Peyer's patch (tissue), 4 donors: Measurements from ENCODE around the gene NDUFB10. TPM values are rescaled to one million over a fixed set of nuclear protein-coding genes. Genes with fewer than 3 reads are reported as not detected.

Source experiments
- DNase-seq, 3 donors: peaks; one replicate each; pipeline ENCODE4 v3.0.0-alpha.2; 2017 to 2019
- H3K27ac ChIP-seq, 4 donors: fragments of 200-600 bp; sonication (generic); one replicate each; pipeline ENCODE4 v1.5.1; 2016 to 2019
- H3K27me3 ChIP-seq, 2 donors: fragments of 200-600 bp; sonication (generic); one replicate each; pipeline ENCODE4 v1.5.1; 2019
- H3K36me3 ChIP-seq, 3 donors: fragments of 200-600 bp; sonication (generic); one replicate each; pipeline ENCODE4 v1.5.1; 2016 to 2019
- H3K4me1 ChIP-seq, 4 donors: fragments of 200-600 bp; sonication (generic); one replicate each; pipeline ENCODE4 v1.5.1; 2016 to 2019
- H3K4me3 ChIP-seq, 4 donors: fragments of 200-600 bp; sonication (generic); 1 replicate in 3 of 4; 2 replicates in 1 of 4; pipeline ENCODE4 v1.5.1; 2016 to 2019; ENCODE audit warnings: mild to moderate bottlenecking in 1 of 4
- H3K9me3 ChIP-seq, 4 donors: fragments of 200-600 bp; sonication (generic); one replicate each; pipeline ENCODE4 v1.5.1; 2016 to 2019; ENCODE audit warnings: mild to moderate bottlenecking in 1 of 4
- CTCF ChIP-seq, 6 experiments: fragments of 450-650 bp in 4 of 6; fragments of 200-600 bp in 2 of 6; sonication (generic) in 1 of 6; IDR thresholded peaks; one replicate each; pipeline ENCODE4 v1.5.1; 2017 to 2019; ENCODE audit warnings: antibody characterized with exemption in 6 of 6, mild to moderate bottlenecking in 3 of 6, moderate library complexity in 1 of 6
- POLR2A ChIP-seq, 2 donors: fragments of 450-650 bp; IDR thresholded peaks; one replicate each; pipeline ENCODE4 v1.5.1; 2017; ENCODE audit warnings: antibody characterized with exemption in 2 of 2, mild to moderate bottlenecking in 2 of 2, moderate library complexity in 2 of 2
- total RNA-seq, 4 donors: library from RNA; depleted of rRNA; stranded (reverse); fragments of >200 nt; gene quantifications; one replicate each; pipeline ENCODE4 v1.1.0, GENCODE V29; 2016

The NDUFB10 gene
- total RNA-seq, 4 donors from 2014 or later = 55.3 to 373 (median 236) TPM

- no peak for DNase-seq
- peaks cover 0 to 6% (median 0%) of the 10 kb centered on the region in 4 donors for H3K4me1 ChIP-seq
- H3K36me3 ChIP-seq = peaks cover 0 to 63% (median 3%) of the 10 kb centered on the region in 3 donors
- no peaks in the 10 kb centered on the region for H3K27me3 ChIP-seq
- H3K9me3 ChIP-seq = no peaks in the 10 kb centered on the region
- no peak for TF ChIP-seq CTCF (IDR thresholded peaks at IDR 0.05)
- no peak overlapping the region for H3K4me3 ChIP-seq
- peak overlapping the region in 1 of 4 donors; percentile 40 for H3K27ac ChIP-seq
These were observed 39.1 kb downstream of the NDUFB10 start for GRCh38 chr16:1998360-1998835.

- H3K27me3 ChIP-seq = no peaks in the 10 kb centered on the region
- H3K36me3 ChIP-seq = peaks cover 0 to 63% (median 3%) of the 10 kb centered on the region in 3 donors
- H3K27ac ChIP-seq = no peak overlapping the region
- no peak for TF ChIP-seq POLR2A (IDR thresholded peaks at IDR 0.05)
- no peak for TF ChIP-seq CTCF (IDR thresholded peaks at IDR 0.05)
- peaks cover 2 to 13% (median 4%) of the 10 kb centered on the region in 4 donors for H3K4me1 ChIP-seq
- H3K9me3 ChIP-seq = no peaks in the 10 kb centered on the region
- no peak overlapping the region for H3K4me3 ChIP-seq
- no peak for DNase-seq
These were observed 39.8 kb downstream of the NDUFB10 start for GRCh38 chr16:1998852-1999801.

DNA sequence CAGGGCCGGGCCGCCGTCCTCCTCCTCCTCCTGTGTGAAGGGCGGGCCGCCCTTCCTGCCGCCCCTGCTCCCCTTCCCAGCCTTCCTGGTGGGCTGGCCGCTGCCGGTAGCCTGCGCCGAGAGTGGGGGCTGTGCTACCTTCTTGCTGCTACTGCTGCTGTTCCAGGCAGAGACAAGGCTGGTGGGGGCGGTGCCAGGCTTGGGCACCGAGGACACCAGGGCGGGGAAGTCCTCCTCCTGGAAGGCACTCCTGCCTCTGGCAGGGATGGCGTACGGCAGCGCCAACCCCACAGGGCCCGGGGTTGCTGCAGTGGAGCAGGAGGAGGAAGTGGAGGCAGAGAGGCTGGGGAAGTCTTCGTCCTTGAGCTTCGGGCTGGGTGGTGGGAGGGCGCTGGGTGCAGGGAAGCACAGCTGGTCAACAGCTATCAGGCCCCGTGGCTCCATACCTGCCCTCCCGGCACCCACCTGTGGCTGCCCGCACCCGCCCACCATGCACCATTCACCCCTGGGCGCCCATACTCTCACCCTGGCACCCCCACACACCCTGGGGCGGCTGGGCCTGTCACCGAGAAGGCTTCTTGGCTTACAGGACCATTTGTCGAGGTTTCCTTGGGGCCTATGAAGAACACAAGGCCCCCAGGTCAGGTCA lies 40.7 kb downstream of the NDUFB10 start:
- H3K4me1 ChIP-seq = peaks cover 6 to 22% (median 9%) of the 10 kb centered on the region in 4 donors
- no peaks in the 10 kb centered on the region for H3K9me3 ChIP-seq
- H3K27ac ChIP-seq = no peak overlapping the region
- H3K27me3 ChIP-seq = no peaks in the 10 kb centered on the region
- peaks cover 0 to 63% (median 3%) of the 10 kb centered on the region in 3 donors for H3K36me3 ChIP-seq
- no peak for TF ChIP-seq CTCF (IDR thresholded peaks at IDR 0.05)
- no peak for TF ChIP-seq POLR2A (IDR thresholded peaks at IDR 0.05)
- no peak for DNase-seq
- H3K4me3 ChIP-seq = no peak overlapping the region

- TF ChIP-seq POLR2A (IDR thresholded peaks at IDR 0.05) = no peak
- H3K27ac ChIP-seq = no peak overlapping the region
- no peak for DNase-seq
- H3K4me1 ChIP-seq = peaks cover 6 to 32% (median 9%) of the 10 kb centered on the region in 4 donors
- no peaks in the 10 kb centered on the region for H3K27me3 ChIP-seq
- no peak overlapping the region for H3K4me3 ChIP-seq
- H3K36me3 ChIP-seq = peaks cover 0 to 63% (median 3%) of the 10 kb centered on the region in 3 donors
- H3K9me3 ChIP-seq = no peaks in the 10 kb centered on the region
These were observed 41.7 kb downstream of the NDUFB10 start for GRCh38 chr16:2001035-2001434.

DNA sequence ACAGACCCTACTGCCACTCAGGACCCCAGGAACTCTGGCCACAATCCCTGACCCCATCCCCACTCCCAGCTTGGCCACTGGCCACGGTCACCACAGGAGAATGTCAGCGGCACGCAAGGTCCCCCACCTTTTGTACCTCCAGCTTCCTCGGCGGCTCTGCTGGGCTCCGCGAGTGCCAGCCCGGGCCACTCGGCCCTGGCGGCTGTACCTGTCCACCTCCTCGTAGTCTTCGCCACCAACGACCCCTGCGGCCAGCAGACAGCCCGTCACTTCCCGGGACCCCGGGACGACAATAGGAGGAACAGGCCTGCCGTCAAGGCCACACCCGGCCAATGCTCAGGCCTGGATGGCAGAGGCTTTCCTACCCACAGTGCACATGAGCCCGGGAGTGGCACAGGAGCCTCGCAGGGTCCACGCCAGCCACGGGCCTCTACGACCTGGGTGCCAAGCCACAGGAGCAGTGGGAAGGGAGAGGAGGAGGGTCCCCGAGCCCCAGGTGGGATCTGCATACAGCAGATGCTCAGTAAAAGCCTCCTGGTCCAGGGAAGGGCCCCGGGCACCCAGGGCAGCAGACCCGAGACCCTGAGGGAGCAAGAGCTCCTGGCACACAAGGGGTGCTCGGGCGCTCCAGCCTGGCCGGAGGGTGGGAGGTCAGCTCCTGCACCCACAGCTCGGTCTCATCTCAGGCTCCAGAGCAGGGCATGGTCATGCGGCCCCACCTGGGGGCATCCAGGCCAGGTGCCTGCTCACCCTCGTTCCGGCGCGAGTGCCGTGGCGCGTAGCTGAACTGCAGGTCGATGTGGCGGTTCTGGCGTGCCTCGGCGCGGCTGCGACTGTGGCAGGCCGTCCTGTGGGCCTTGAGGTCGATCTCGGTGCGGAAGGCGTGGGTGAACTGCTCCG lies 42.4 kb downstream of the NDUFB10 start:
- no peak for TF ChIP-seq POLR2A (IDR thresholded peaks at IDR 0.05)
- TF ChIP-seq CTCF (IDR thresholded peaks at IDR 0.05) = no peak
- Histone ChIP-seq H3K27me3 (no peaks in the 10 kb centered on the region), H3K36me3 (peaks cover 0 to 63% (median 3%) of the 10 kb centered on the region in 3 donors), H3K27ac (no peak overlapping the region), H3K9me3 (no peaks in the 10 kb centered on the region), H3K4me3 (no peak overlapping the region), H3K4me1 (peaks cover 6 to 34% (median 9%) of the 10 kb centered on the region in 4 donors)
- no peak for DNase-seq
